Brain microvascular endothelial cell (primary cell): ENCODE data around the gene ITPR2.
"Not testable (repeated sequence)": the region's sequence is repeated elsewhere in the genome, so short reads cannot be mapped to it uniquely, and the experiment has no call there.

Source experiments
- DNase-seq: peaks from one replicate; pipeline ENCODE4 v3.0.0-alpha.2; 2020
- H3K27ac ChIP-seq: fragments of 250-450 bp; sonication (Bioruptor Pico); 2 replicates; pipeline ENCODE4 v1.5.1; 2020; ENCODE audit warnings: mild to moderate bottlenecking, moderate library complexity
- H3K27me3 ChIP-seq: fragments of 250-450 bp; sonication (Bioruptor Pico); replicated peaks from 2 replicates; pipeline ENCODE4 v1.5.1; 2020; ENCODE audit warnings: mild to moderate bottlenecking
- H3K36me3 ChIP-seq: fragments of 250-450 bp; sonication (Bioruptor Pico); replicated peaks from 2 replicates; pipeline ENCODE4 v1.5.1; 2020; ENCODE audit warnings: mild to moderate bottlenecking
- H3K4me3 ChIP-seq: 2 replicates; pipeline ENCODE4 v1.5.1; 2011; ENCODE audit warnings: low read depth, mild to moderate bottlenecking, control low read depth, low read length, moderate library complexity
- CTCF ChIP-seq: IDR thresholded peaks from 2 replicates; pipeline ENCODE4 v1.5.1; 2011; ENCODE audit warnings: low read depth, mild to moderate bottlenecking, moderate library complexity, low read length, control low read depth, inconsistent platforms; ENCODE audit errors: missing control alignments
- in situ Hi-C: cut with HindIII; loops from 2 replicates; pipeline ENCODE4 v1.10.0; 2017; ENCODE audit warnings: low sequenced_read_pairs, low pct_ligation_motif_present

Gene ITPR2

GRCh38 chr12:26762186-26762585 is 70.8 kb downstream of the ITPR2 start:
- no peaks in the 10 kb centered on the region for H3K36me3 ChIP-seq
- in situ Hi-C loops: no loop called here
- H3K27me3 ChIP-seq: no peaks in the 10 kb centered on the region
- TF ChIP-seq CTCF: no peak
- no peak for DNase-seq
- no peak overlapping the region for H3K4me3 ChIP-seq
- no peak overlapping the region for H3K27ac ChIP-seq

- H3K27me3 ChIP-seq: no peaks in the 10 kb centered on the region
- no peak for TF ChIP-seq CTCF
- in situ Hi-C loops: no loop called here
- H3K4me3 ChIP-seq: no peak overlapping the region
- DNase-seq: no peak
- no peak overlapping the region for H3K27ac ChIP-seq
- no peaks in the 10 kb centered on the region for H3K36me3 ChIP-seq
Observed at GRCh38 chr12:26761775-26762174, 71.2 kb downstream of the ITPR2 start.

GRCh38 chr12:26760657-26761293 is 72.2 kb downstream of the ITPR2 start:
- Histone ChIP-seq H3K36me3 (no peaks in the 10 kb centered on the region), H3K27me3 (no peaks in the 10 kb centered on the region), H3K27ac (no peak overlapping the region), H3K4me3 (no peak overlapping the region)
- no peak for DNase-seq
- in situ Hi-C loops: no loop called here
- no peak for TF ChIP-seq CTCF

DNA sequence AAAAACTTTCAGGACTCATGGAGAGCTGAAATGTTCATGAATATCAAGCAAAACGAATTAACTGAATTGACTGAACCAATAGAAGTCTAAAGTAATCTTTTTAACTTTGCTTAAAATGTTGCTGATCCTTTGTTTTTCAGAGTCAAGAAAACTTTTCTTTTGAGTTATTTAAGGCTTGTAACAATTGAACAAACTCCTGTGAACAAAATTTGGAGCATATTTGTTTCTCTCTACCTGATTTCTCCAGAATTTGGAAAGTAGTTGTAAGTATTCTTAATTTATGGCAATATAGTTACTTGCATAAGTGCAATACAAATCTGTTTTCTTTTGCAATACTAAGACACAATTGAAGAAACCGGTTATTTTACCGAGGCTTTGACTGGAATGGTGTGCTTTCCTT is 77.6 kb downstream of the ITPR2 start:
- H3K27ac ChIP-seq, DNase-seq, H3K4me3 ChIP-seq, H3K27me3 ChIP-seq, in situ Hi-C loops, H3K36me3 ChIP-seq: not testable (repeated sequence)

DNA sequence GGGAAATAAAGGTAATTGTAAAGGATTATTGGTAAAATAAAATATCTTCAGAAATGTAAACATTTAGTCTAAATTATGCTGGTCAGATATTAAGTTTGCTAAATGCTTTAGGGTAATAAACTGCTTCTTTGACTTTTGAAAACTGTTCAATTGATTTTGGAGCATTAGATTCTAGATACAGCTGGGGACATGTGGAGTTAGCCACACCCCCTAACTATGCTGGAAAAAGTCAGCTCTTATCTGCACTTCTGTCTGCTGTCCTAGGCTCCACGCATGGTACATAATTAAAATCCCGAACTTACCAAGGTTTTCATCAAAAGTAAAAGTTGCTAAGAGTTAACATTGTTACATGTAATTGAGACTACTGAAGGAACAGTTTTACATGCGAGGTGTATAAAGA is 78.8 kb downstream of the ITPR2 start:
- DNase-seq: no peak
- no peak overlapping the region for H3K27ac ChIP-seq
- in situ Hi-C loops: no loop called here
- no peak for TF ChIP-seq CTCF
- H3K36me3 ChIP-seq: no peaks in the 10 kb centered on the region
- no peaks in the 10 kb centered on the region for H3K27me3 ChIP-seq
- H3K4me3 ChIP-seq: no peak overlapping the region

DNA sequence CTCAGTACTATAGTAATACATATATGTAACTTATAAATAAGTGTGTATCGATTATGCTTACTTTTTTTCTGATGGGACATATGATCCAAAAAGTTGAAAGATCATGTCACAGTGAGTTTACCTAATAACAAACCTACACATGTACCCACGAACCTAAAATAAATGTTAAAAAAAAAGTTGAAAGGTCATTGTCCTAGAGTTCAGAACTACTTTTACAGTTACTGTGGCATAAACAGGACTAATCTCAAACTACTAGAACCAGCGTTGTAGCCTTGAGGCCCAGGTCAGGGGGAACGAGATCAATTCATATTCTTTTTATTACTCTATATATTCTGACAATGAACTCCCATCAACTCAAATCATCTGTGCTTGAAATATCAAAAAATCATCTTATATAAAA is 81.8 kb downstream of the ITPR2 start:
- Histone ChIP-seq H3K27me3 (no peaks in the 10 kb centered on the region), H3K27ac (no peak overlapping the region), H3K4me3 (no peak overlapping the region), H3K36me3 (no peaks in the 10 kb centered on the region)
- TF ChIP-seq CTCF: no peak
- no peak for DNase-seq
- in situ Hi-C loops: no loop called here
